K562 (cell line): ENCODE data around the gene CRKL. TPM values are rescaled to one million over a fixed set of nuclear protein-coding genes. Genes with fewer than 3 reads are reported as not detected.

Source experiments
- ATAC-seq: fragments of 200-7000 bp; cut with Tn5 transposase; 3 replicates; pipeline ENCODE4 v1.9.1; 2020; ENCODE audit warnings: moderate library complexity
- BruUV-seq: library from RNA; stranded (reverse); fragments of 400-500 nt; replicated peaks from 2 replicates; lab custom pipeline; 2021; lab: Mats Ljungman, UMichigan
- CTCF ChIA-PET: fragments of 300-600 bp; formaldehyde crosslinking; extraction: SDS; loops from one replicate; lab custom pipeline; 2021; ENCODE audit warnings: low intra/inter-chr PET ratio; lab: Yijun Ruan, JAX
- POLR2A ChIA-PET: fragments of 300-600, 350-650 bp; sonication (Branson Sonifier 250); formaldehyde crosslinking; extraction: SDS; loops from one replicate; lab custom pipeline; 2021; ENCODE audit warnings: antibody characterized with exemption, inconsistent platforms; lab: Yijun Ruan, JAX
- DNase-seq, 4 experiments: peaks; one replicate each; pipeline versions ENCODE4 v3.0.0 to v3.0.0-alpha.2; 2011 to 2018; ENCODE audit warnings: low spot score in 3 of 4, mixed read lengths in 3 of 4; ENCODE audit errors: extremely low read depth in 1 of 4
- FAIRE-seq: peaks from 2 replicates; lab custom pipeline; 2011; peaks lifted over from hg19 to GRCh38; lab: Jason Lieb, UNC
- H2AFZ ChIP-seq: 2 replicates; pipeline ENCODE4 v1.6.0; 2011; ENCODE audit warnings: low read depth, low read length, control low read depth, inconsistent platforms
- H3K27ac ChIP-seq: fragments of 200-600 bp; 3 replicates; pipeline ENCODE4 v1.8.0; 2011; ENCODE audit warnings: low read depth, mild to moderate bottlenecking, control low read depth, inconsistent platforms, low read length, moderate library complexity, mixed read lengths; ENCODE audit errors: extremely low read depth
- H3K27me3 ChIP-seq, 2 experiments: fragments of 300-600 bp in 1 of 2; 2 replicates in 1 of 2; 3 replicates in 1 of 2; pipeline versions ENCODE4 v1.6.0 to v1.8.0; 2011; ENCODE audit warnings: inconsistent platforms in 2 of 2, low read length in 2 of 2, mild to moderate bottlenecking in 1 of 2, mixed read lengths in 1 of 2, moderate library complexity in 1 of 2; ENCODE audit not compliant: control insufficient read depth in 2 of 2, insufficient read depth in 2 of 2
- H3K36me3 ChIP-seq: fragments of 300-600 bp; 3 replicates; pipeline ENCODE4 v1.8.0; 2011; ENCODE audit warnings: mild to moderate bottlenecking, low read length, inconsistent platforms; ENCODE audit not compliant: control insufficient read depth, insufficient read depth
- H3K4me1 ChIP-seq, 2 experiments: fragments of 200-600 bp in 1 of 2; replicated peaks in 1 of 2; 2 replicates in 1 of 2; 3 replicates in 1 of 2; pipeline versions ENCODE4 v1.5.1 to v1.8.0; 2011; ENCODE audit warnings: inconsistent platforms in 2 of 2, low read length in 2 of 2, mild to moderate bottlenecking in 1 of 2, mixed read lengths in 1 of 2, moderate library complexity in 1 of 2; ENCODE audit not compliant: control insufficient read depth in 2 of 2, insufficient read depth in 2 of 2
- H3K4me2 ChIP-seq: 2 replicates; pipeline ENCODE4 v1.6.1; 2011; ENCODE audit warnings: low read length, control low read depth, inconsistent platforms, mixed read lengths; ENCODE audit not compliant: insufficient read depth
- H3K4me3 ChIP-seq: fragments of 200-600 bp; sonication (generic), shearing (Covaris generic); 2 replicates; pipeline ENCODE4 v1.5.1; 2016; ENCODE audit warnings: control low read depth, inconsistent platforms
- H3K79me2 ChIP-seq: fragments of 200-600 bp; 3 replicates; pipeline ENCODE4 v1.8.0; 2011; ENCODE audit warnings: low read length, inconsistent platforms; ENCODE audit not compliant: control insufficient read depth, insufficient read depth
- H3K9ac ChIP-seq, 2 experiments: 2 replicates each; pipeline versions ENCODE4 v1.6.0 to v1.6.1; 2011; ENCODE audit warnings: low read depth in 2 of 2, low read length in 2 of 2, control low read depth in 1 of 2, inconsistent platforms in 1 of 2, mild to moderate bottlenecking in 1 of 2, mixed read lengths in 1 of 2; ENCODE audit not compliant: insufficient read depth in 1 of 2
- H3K9me1 ChIP-seq: one replicate; pipeline ENCODE4 v1.6.0; 2011; ENCODE audit warnings: inconsistent platforms, mild to moderate bottlenecking, low read length, moderate library complexity; ENCODE audit not compliant: control insufficient read depth, insufficient read depth
- H3K9me3 ChIP-seq: replicated peaks from 2 replicates; pipeline ENCODE4 v1.5.1; 2011; ENCODE audit warnings: low read depth, low read length, inconsistent platforms; ENCODE audit not compliant: control insufficient read depth, insufficient read depth
- H4K20me1 ChIP-seq: replicated peaks from 2 replicates; pipeline ENCODE4 v1.6.1; 2011; ENCODE audit warnings: low read length, inconsistent platforms, mixed read lengths; ENCODE audit not compliant: control insufficient read depth, insufficient read depth
- BRCA1 ChIP-seq, 2 experiments: fragments of 450-650 bp in 1 of 2; sonication (generic) in 1 of 2; formaldehyde crosslinking in 1 of 2; IDR thresholded peaks; 2 replicates each; pipeline versions ENCODE4 v1.5.0 to v1.6.1; 2017 to 2020; ENCODE audit warnings: mild to moderate bottlenecking in 1 of 2, missing genetic modification reagents in 1 of 2
- BRF1 ChIP-seq: IDR thresholded peaks from 3 replicates; pipeline ENCODE4 v1.6.1; 2011; ENCODE audit warnings: borderline replicate concordance, mild to moderate bottlenecking; ENCODE audit not compliant: insufficient read length; ENCODE audit errors: extremely low read depth
- CEBPB ChIP-seq: fragments of 450-650 bp; IDR thresholded peaks from 2 replicates; pipeline ENCODE4 v1.6.1; 2016; ENCODE audit warnings: missing genetic modification characterization, missing compliant biosample characterization
- KAT7 ChIP-seq: sonication (generic); formaldehyde crosslinking; IDR thresholded peaks from 2 replicates; pipeline ENCODE4 v1.8.0; 2022; ENCODE audit warnings: missing genetic modification reagents, mild to moderate bottlenecking, borderline replicate concordance
- MAX ChIP-seq: sonication (generic); formaldehyde crosslinking; IDR thresholded peaks from 2 replicates; pipeline ENCODE4 v1.9.0; 2022; ENCODE audit warnings: mild to moderate bottlenecking, missing genetic modification reagents
- MEF2D ChIP-seq: conservative IDR thresholded peaks from 2 replicates; pipeline ENCODE4 v1.6.1; 2016; ENCODE audit warnings: low read depth, missing genetic modification characterization, missing compliant biosample characterization
- PYGO2 ChIP-seq: fragments of 450-650 bp; IDR thresholded peaks from 2 replicates; pipeline ENCODE4 v1.6.1; 2016; ENCODE audit warnings: mild to moderate bottlenecking, missing genetic modification characterization, moderate library complexity, missing compliant biosample characterization
- STAG1 ChIP-seq: sonication (generic); formaldehyde crosslinking; IDR thresholded peaks from 2 replicates; pipeline ENCODE4 v1.5.0; 2020; ENCODE audit warnings: missing genetic modification reagents, borderline replicate concordance
- TBL1XR1 ChIP-seq, 2 experiments: IDR thresholded peaks; 2 replicates each; pipeline ENCODE4 v1.6.1; 2012; ENCODE audit warnings: improper control_type of control experiment in 2 of 2, low read length in 2 of 2, mild to moderate bottlenecking in 1 of 2
- TFAP4 ChIP-seq: sonication (generic); formaldehyde crosslinking; IDR thresholded peaks from 2 replicates; pipeline ENCODE4 v1.8.0; 2022; ENCODE audit warnings: missing genetic modification reagents, mild to moderate bottlenecking, moderate library complexity, borderline replicate concordance
- TRIM25 ChIP-seq: fragments of 450-650 bp; IDR thresholded peaks from 2 replicates; pipeline ENCODE4 v1.7.0; 2016; ENCODE audit warnings: borderline replicate concordance
- TSC22D4 ChIP-seq: fragments of 450-650 bp; IDR thresholded peaks from 2 replicates; pipeline ENCODE4 v1.6.1; 2016; ENCODE audit warnings: missing genetic modification characterization, missing biosample characterization, control low read depth
- ZC3H4 ChIP-seq: sonication (generic); formaldehyde crosslinking; IDR thresholded peaks from 2 replicates; pipeline ENCODE4 v1.9.0; 2021; ENCODE audit warnings: missing genetic modification reagents, borderline replicate concordance
- whole genome bisulfite sequencing: fragments of 100-300 bp; shearing (Covaris generic); methylation state at CpG from one replicate; pipeline ENCODE4 v1.1.6; 2016; ENCODE audit warnings: low coverage, mixed read lengths; ENCODE audit not compliant: insufficient coverage; ENCODE audit errors: missing lambda C conversion rate; 5-methylcytosine and 5-hydroxymethylcytosine counted together
- in situ Hi-C: fragments of 300-500 bp; cut with MboI; formaldehyde crosslinking; loops from 4 replicates; pipeline ENCODE4 v1.15.0; 2018; ENCODE audit warnings: inconsistent platforms, mixed read lengths
- intact Hi-C: fragments of 100-400 bp; cut with micrococcal nuclease; formaldehyde crosslinking; loops from 2 replicates; pipeline ENCODE4 v1.14.2; 2022
- polyA plus RNA-seq, 8 experiments: library from polyadenylated mRNA; depleted of rRNA in 4 of 8; stranded (reverse) in 5 of 8; unstranded in 3 of 8; fragments of >200 nt; fragmentation: Nextera tagmentation in 2 of 8; fragmentation: Illumina TruSeq in 1 of 8; extraction: Ambion mirVana in 2 of 8; extraction: Trizol in 1 of 8; gene quantifications; 2 replicates each; pipeline versions ENCODE4 v1.2.1 to v1.2.3, GENCODE V29; 2011 to 2014; ENCODE audit warnings: inconsistent platforms in 1 of 8, missing spikeins in 1 of 8
- total RNA-seq, 7 experiments: library from RNA; depleted of rRNA in 6 of 7; stranded (reverse); fragments of >200 nt in 6 of 7; fragmentation: Illumina TruSeq in 2 of 7; extraction: Trizol in 2 of 7; gene quantifications; 2 replicates each; pipeline versions ENCODE4 v1.2.1 to v1.2.3, GENCODE V29; 2011 to 2021; ENCODE audit warnings: low replicate concordance in 1 of 7

Gene CRKL
- total and polyA plus RNA-seq, 9 of the 15 experiments (the other 6 are each of a cell fraction or from before 2014, with no cell fraction given), result 100 to 263 (median 124) TPM

- Histone ChIP-seq H3K9me1 (peaks cover 9% of the 10 kb centered on the region), H3K9me3 (no peaks in the 10 kb centered on the region), H3K9ac (peak overlapping the region in 1 of 2 experiments; percentile 1; a peak in 1 of 4 replicates), H4K20me1 (peaks cover 6% of the 10 kb centered on the region; the same call in 1 of the 2 replicates), H3K4me2 (no peak overlapping the region), H3K36me3 (peaks cover 84% of the 10 kb centered on the region), H3K4me3 (no peak overlapping the region), H3K4me1 (peaks cover 12 to 14% of the 10 kb centered on the region in 2 experiments), H3K27ac (no peak overlapping the region), H3K79me2 (no peaks in the 10 kb centered on the region), H3K27me3 (no peaks in the 10 kb centered on the region), H2AFZ (no peak overlapping the region)
- no TSS peak for BruUV-seq
- peak in 1 of 4 experiments; percentile 34 for DNase-seq
- 59% methylated on average over 4 of the region's 4 CpGs for WGBS
- ChIA-PET POLR2A (interaction anchor here (0.6 to 2.4 kb wide), 9 partner anchors 9 to 95 kb away, joined by 3 to 41 read pairs (median 7); partner anchors contain the start of gene CRKL), CTCF (interaction anchor here (1.1 to 3.3 kb wide), 6 partner anchors 26 to 139 kb away, joined by 3 to 25 read pairs (median 4); partner anchors contain the start of genes CRKL, PI4KA and SNAP29)
- FAIRE-seq, result no peak
- intact Hi-C loops (loop anchor here (2.0 kb wide), 2 partner anchors 32 to 90 kb away; partner anchors contain the start of gene CRKL), in situ Hi-C loops (no loop called here)
- ATAC-seq, result no peak
- TF ChIP-seq PYGO2 (tag) (no peak), TRIM25 (0 out of 2 replicates have a peak, but pooled peaks have one; percentile 53), KAT7 (CRISPR knock-in tag) (0 out of 2 replicates have a peak, but pooled peaks have one; percentile 1), STAG1 (CRISPR knock-in tag) (peak; percentile 49; the same call in 1 of the 2 replicates), BRF1 (no peak), TBL1XR1 (IDR thresholded peaks at IDR 0.05; ENCODE audit: low read length in 2 of 2) (no peak), BRCA1 (IDR thresholded peaks at IDR 0.05) (no peak), BRCA1 (CRISPR knock-in tag; IDR thresholded peaks at IDR 0.05) (peak; percentile 93), ZC3H4 (peak; percentile 64; the same call in 1 of the 2 replicates), MEF2D (tag) (0 out of 2 replicates have a peak, but pooled peaks have one; percentile 32), CEBPB (0 out of 2 replicates have a peak, but pooled peaks have one; percentile 13), MAX (CRISPR knock-in tag) (peak; percentile 58; the same call in 1 of the 2 replicates), TSC22D4 (tag) (0 out of 2 replicates have a peak, but pooled peaks have one; percentile 37), TFAP4 (CRISPR knock-in tag) (0 out of 2 replicates have a peak, but pooled peaks have one; percentile 13)
Observed at GRCh38 chr22:20884454-20884853, 32.8 kb upstream of the CRKL start.
